Glutamatergic neuron (in vitro differentiated cells): ENCODE data around the gene TOMM70. TPM values are rescaled to one million over a fixed set of nuclear protein-coding genes. Genes with fewer than 3 reads are reported as not detected.
"Not testable (repeated sequence)": the region's sequence is repeated elsewhere in the genome, so short reads cannot be mapped to it uniquely, and the experiment has no call there.

Experiments
- DNase-seq: peaks from one replicate; pipeline ENCODE4 v3.0.0; 2022
- H3K27ac Mint-ChIP-seq: one replicate; pipeline ENCODE4 v1.8.0; 2020; ENCODE audit warnings: mild to moderate bottlenecking, mixed read lengths, inconsistent platforms; ENCODE audit not compliant: unreplicated experiment
- H3K27me3 Mint-ChIP-seq: one replicate; pipeline ENCODE4 v1.8.0; 2020; ENCODE audit warnings: mild to moderate bottlenecking, moderate library complexity, mixed read lengths, inconsistent platforms; ENCODE audit not compliant: unreplicated experiment
- H3K36me3 Mint-ChIP-seq: one replicate; pipeline ENCODE4 v1.8.0; 2020; ENCODE audit warnings: mild to moderate bottlenecking, mixed read lengths, inconsistent platforms; ENCODE audit not compliant: unreplicated experiment
- H3K4me1 Mint-ChIP-seq: one replicate; pipeline ENCODE4 v1.8.0; 2020; ENCODE audit warnings: mild to moderate bottlenecking, low read depth, mixed read lengths, inconsistent platforms; ENCODE audit not compliant: unreplicated experiment
- H3K4me3 Mint-ChIP-seq: one replicate; pipeline ENCODE4 v1.8.0; 2020; ENCODE audit warnings: mild to moderate bottlenecking, mixed read lengths, inconsistent platforms; ENCODE audit not compliant: unreplicated experiment
- H3K9me3 Mint-ChIP-seq: one replicate; pipeline ENCODE4 v1.8.0; 2020; ENCODE audit warnings: mild to moderate bottlenecking, moderate library complexity, mixed read lengths, inconsistent platforms; ENCODE audit not compliant: unreplicated experiment
- CTCF ChIP-seq: fragments of 200-600 bp; sonication (generic); IDR thresholded peaks from one replicate; pipeline ENCODE4 v1.5.0; 2021; ENCODE audit not compliant: partially characterized antibody, unreplicated experiment
- total RNA-seq: library from RNA; stranded (reverse); fragmentation: NEBNext Ultra II Directional; extraction: Animal tissue kit (Norgen Biotek cat#: 25700); gene quantifications from one replicate; pipeline ENCODE4 v1.2.1, GENCODE V29; 2021; ENCODE audit not compliant: unreplicated experiment

TOMM70 gene
- total RNA-seq, 1 donor from 2014 or later, result 34.7 TPM

GRCh38 chr3:100331660-100332059 is 69.2 kb downstream of the TOMM70 start:
- Mint-ChIP-seq H3K36me3 (peaks cover 8% of the 10 kb centered on the region), H3K4me1 (peaks cover 8% of the 10 kb centered on the region), H3K27me3 (peaks cover 4% of the 10 kb centered on the region), H3K9me3 (peaks cover 11% of the 10 kb centered on the region), H3K4me3 (no peak overlapping the region), H3K27ac (no peak overlapping the region)
- no peak for TF ChIP-seq CTCF
- no peak for DNase-seq

GRCh38 chr3:100330651-100331050 is 70.2 kb downstream of the TOMM70 start:
- DNase-seq, result no peak
- Mint-ChIP-seq H3K36me3 (peaks cover 8% of the 10 kb centered on the region), H3K27me3 (peaks cover 4% of the 10 kb centered on the region), H3K27ac (no peak overlapping the region), H3K9me3 (peaks cover 11% of the 10 kb centered on the region), H3K4me1 (peaks cover 5% of the 10 kb centered on the region), H3K4me3 (no peak overlapping the region)
- no peak for TF ChIP-seq CTCF

GRCh38 chr3:100329800-100330489 is 70.9 kb downstream of the TOMM70 start:
- Mint-ChIP-seq H3K27me3 (no peaks in the 10 kb centered on the region), H3K27ac (no peak overlapping the region), H3K36me3 (peaks cover 8% of the 10 kb centered on the region), H3K4me3 (no peak overlapping the region), H3K9me3 (peaks cover 7% of the 10 kb centered on the region), H3K4me1 (no peaks in the 10 kb centered on the region)
- no peak for TF ChIP-seq CTCF
- DNase-seq, result no peak

- not testable (repeated sequence) for H3K9me3 Mint-ChIP-seq, DNase-seq, H3K36me3 Mint-ChIP-seq, H3K27ac Mint-ChIP-seq, H3K4me1 Mint-ChIP-seq, H3K4me3 Mint-ChIP-seq, H3K27me3 Mint-ChIP-seq
Measured at GRCh38 chr3:100327377-100327776, 73.5 kb downstream of the TOMM70 start.

- H3K27me3 Mint-ChIP-seq, result no peaks in the 10 kb centered on the region
- no peak for TF ChIP-seq CTCF
- no peak for DNase-seq
- no peak overlapping the region for H3K27ac Mint-ChIP-seq
- peaks cover 2% of the 10 kb centered on the region for H3K9me3 Mint-ChIP-seq
- H3K4me1 Mint-ChIP-seq, result no peaks in the 10 kb centered on the region
- no peak overlapping the region for H3K4me3 Mint-ChIP-seq
- peaks cover 8% of the 10 kb centered on the region for H3K36me3 Mint-ChIP-seq
Measured at GRCh38 chr3:100325827-100326226, 75.1 kb downstream of the TOMM70 start.
